Osteoblast (primary cell): ENCODE results near the gene BLOC1S5. TPM values are rescaled to one million over a fixed set of nuclear protein-coding genes. Genes with fewer than 3 reads are reported as not detected.

ENCODE experiments used
- DNase-seq: peaks from one replicate; pipeline ENCODE4 v3.0.0; 2011; ENCODE audit warnings: low spot score, mixed read lengths; ENCODE audit not compliant: insufficient read length; ENCODE audit errors: missing footprints
- H2AFZ ChIP-seq: 2 replicates; pipeline ENCODE4 v1.6.0; 2011; ENCODE audit warnings: mild to moderate bottlenecking, low read length
- H3K27ac ChIP-seq: 2 replicates; pipeline ENCODE4 v1.5.1; 2011; ENCODE audit warnings: mild to moderate bottlenecking, low read depth, low read length, moderate library complexity
- H3K27me3 ChIP-seq: 2 replicates; pipeline ENCODE4 v1.6.0; 2012; ENCODE audit warnings: mild to moderate bottlenecking, control low read depth, inconsistent platforms, low read length, moderate library complexity; ENCODE audit not compliant: insufficient read depth
- H3K36me3 ChIP-seq: 2 replicates; pipeline ENCODE4 v1.5.1; 2011; ENCODE audit warnings: mild to moderate bottlenecking, low read length, control low read depth, moderate library complexity; ENCODE audit not compliant: insufficient read depth
- H3K4me1 ChIP-seq: 2 replicates; pipeline ENCODE4 v1.5.1; 2011; ENCODE audit warnings: mild to moderate bottlenecking, low read length, control low read depth, moderate library complexity; ENCODE audit not compliant: insufficient read depth
- H3K4me2 ChIP-seq: 2 replicates; pipeline ENCODE4 v1.6.0; 2011; ENCODE audit warnings: mild to moderate bottlenecking, low read length; ENCODE audit not compliant: insufficient read depth
- H3K4me3 ChIP-seq: fragments of 200-600 bp; sonication (generic); 3 replicates; pipeline ENCODE4 v1.5.1; 2012; ENCODE audit warnings: mild to moderate bottlenecking, low read length, inconsistent platforms; ENCODE audit not compliant: insufficient read depth
- H3K79me2 ChIP-seq: 2 replicates; pipeline ENCODE4 v1.6.0; 2012; ENCODE audit warnings: mild to moderate bottlenecking, low read length, control low read depth, inconsistent platforms; ENCODE audit not compliant: insufficient read depth
- H3K9me3 ChIP-seq: 2 replicates; pipeline ENCODE4 v1.5.1; 2011; ENCODE audit warnings: low read depth, low read length, control low read depth
- H4K20me1 ChIP-seq: 2 replicates; pipeline ENCODE4 v1.6.0; 2012; ENCODE audit warnings: mild to moderate bottlenecking, low read length, control low read depth; ENCODE audit not compliant: insufficient read depth
- total RNA-seq: library from RNA; depleted of rRNA; stranded (reverse); fragments of >200 nt; gene quantifications from 2 replicates; pipeline ENCODE4 v1.2.3, GENCODE V29; 2012
- TF ChIP-seq, protein P1 (sequence below): IDR thresholded peaks from 2 replicates; pipeline ENCODE4 v1.5.1; 2011; ENCODE audit warnings: mild to moderate bottlenecking, low read depth, low read length, moderate library complexity; ENCODE audit errors: extremely low read depth

The BLOC1S5 gene
- total RNA-seq, 1 donor, result 14.1 TPM

DNA sequence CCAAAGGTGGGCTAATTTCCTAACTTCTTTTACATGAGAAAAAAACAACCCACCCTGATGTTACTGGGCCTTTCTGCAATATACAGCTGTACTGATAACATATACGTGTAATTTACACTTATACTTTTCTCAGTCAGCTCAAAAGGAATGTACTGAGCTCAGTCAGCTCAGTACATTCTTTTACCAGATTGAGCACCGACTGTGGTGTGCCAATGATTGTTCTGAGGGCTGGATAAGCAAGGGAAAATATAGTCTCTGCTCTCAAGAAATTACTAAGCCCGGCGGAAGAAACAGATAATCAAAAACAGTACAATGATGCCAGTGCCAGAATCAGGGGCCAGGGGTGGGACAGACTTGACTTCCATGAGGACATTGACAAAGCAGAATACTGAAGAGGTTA, 10.0 kb upstream of the BLOC1S5 start:
- H3K27me3 ChIP-seq, result no peaks in the 10 kb centered on the region
- DNase-seq, result no peak
- no peaks in the 10 kb centered on the region for H3K9me3 ChIP-seq
- H2AFZ ChIP-seq, result no peak overlapping the region
- H3K36me3 ChIP-seq, result no peaks in the 10 kb centered on the region
- TF ChIP-seq, protein P1, sequence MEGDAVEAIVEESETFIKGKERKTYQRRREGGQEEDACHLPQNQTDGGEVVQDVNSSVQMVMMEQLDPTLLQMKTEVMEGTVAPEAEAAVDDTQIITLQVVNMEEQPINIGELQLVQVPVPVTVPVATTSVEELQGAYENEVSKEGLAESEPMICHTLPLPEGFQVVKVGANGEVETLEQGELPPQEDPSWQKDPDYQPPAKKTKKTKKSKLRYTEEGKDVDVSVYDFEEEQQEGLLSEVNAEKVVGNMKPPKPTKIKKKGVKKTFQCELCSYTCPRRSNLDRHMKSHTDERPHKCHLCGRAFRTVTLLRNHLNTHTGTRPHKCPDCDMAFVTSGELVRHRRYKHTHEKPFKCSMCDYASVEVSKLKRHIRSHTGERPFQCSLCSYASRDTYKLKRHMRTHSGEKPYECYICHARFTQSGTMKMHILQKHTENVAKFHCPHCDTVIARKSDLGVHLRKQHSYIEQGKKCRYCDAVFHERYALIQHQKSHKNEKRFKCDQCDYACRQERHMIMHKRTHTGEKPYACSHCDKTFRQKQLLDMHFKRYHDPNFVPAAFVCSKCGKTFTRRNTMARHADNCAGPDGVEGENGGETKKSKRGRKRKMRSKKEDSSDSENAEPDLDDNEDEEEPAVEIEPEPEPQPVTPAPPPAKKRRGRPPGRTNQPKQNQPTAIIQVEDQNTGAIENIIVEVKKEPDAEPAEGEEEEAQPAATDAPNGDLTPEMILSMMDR, result no peak
- H3K4me1 ChIP-seq, result no peaks in the 10 kb centered on the region
- no peaks in the 10 kb centered on the region for H4K20me1 ChIP-seq
- no peak overlapping the region for H3K27ac ChIP-seq
- H3K79me2 ChIP-seq, result no peaks in the 10 kb centered on the region
- no peak overlapping the region for H3K4me2 ChIP-seq
- no peak overlapping the region for H3K4me3 ChIP-seq

DNA sequence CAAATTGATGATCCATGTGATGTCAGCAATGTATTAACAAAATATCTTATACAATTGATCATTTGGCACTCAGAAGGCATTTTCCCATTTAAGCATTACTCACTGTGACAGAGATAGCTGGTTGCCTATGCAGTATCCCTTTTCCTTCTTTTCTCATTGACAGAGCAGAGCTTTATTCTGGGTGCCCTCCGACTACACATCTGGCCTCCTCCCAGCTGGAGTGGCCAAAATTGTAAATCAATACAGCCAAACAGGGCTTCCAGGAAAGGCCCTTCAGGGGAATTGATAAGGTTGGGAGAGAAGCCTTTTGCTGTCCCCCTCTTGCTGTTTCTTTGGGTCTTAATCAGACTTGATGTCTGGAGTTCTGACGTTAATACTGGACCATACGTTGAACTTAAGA, 9.6 kb upstream of the BLOC1S5 start:
- Histone ChIP-seq H3K27ac (no peak overlapping the region), H3K79me2 (no peaks in the 10 kb centered on the region), H3K4me2 (no peak overlapping the region)

DNA sequence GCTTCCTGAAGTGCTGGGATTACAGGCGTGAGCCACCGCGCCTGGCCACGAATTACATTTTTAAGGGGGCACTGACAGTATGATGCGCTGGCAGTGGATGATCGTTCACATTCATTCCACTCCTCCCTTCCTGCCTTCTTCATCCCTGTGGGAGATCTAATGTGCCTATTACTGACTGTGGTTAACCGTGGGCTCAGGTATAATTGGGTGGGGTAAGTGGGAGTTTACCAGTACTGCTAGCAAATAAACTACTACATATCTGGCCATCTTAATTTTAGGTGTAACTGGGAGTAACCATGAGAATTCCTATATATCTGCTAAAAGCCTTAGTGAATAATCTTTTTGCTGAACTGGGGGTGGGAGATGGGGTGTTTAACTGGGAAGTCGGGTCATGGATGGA, 6.5 kb upstream of the BLOC1S5 start:
- DNase-seq, result no peak
- TF ChIP-seq, protein P1, result no peak
- H4K20me1 ChIP-seq, result no peaks in the 10 kb centered on the region
- no peaks in the 10 kb centered on the region for H3K79me2 ChIP-seq
- H3K4me3 ChIP-seq, result no peak overlapping the region
- no peaks in the 10 kb centered on the region for H3K4me1 ChIP-seq
- H3K36me3 ChIP-seq, result no peaks in the 10 kb centered on the region
- no peak overlapping the region for H3K27ac ChIP-seq
- H3K9me3 ChIP-seq, result no peaks in the 10 kb centered on the region
- H3K27me3 ChIP-seq, result no peaks in the 10 kb centered on the region
- H2AFZ ChIP-seq, result no peak overlapping the region
- H3K4me2 ChIP-seq, result no peak overlapping the region

More for the DNA sequence above, 9.6 kb upstream of the BLOC1S5 start:
- no peaks in the 10 kb centered on the region for H3K36me3 ChIP-seq
- H3K4me3 ChIP-seq, result no peak overlapping the region
- DNase-seq, result no peak
- H4K20me1 ChIP-seq, result no peaks in the 10 kb centered on the region
- H3K27me3 ChIP-seq, result no peaks in the 10 kb centered on the region
- H3K4me1 ChIP-seq, result no peaks in the 10 kb centered on the region
- no peak overlapping the region for H2AFZ ChIP-seq
- TF ChIP-seq, protein P1, result no peak
- no peaks in the 10 kb centered on the region for H3K9me3 ChIP-seq

- H3K36me3 ChIP-seq, result no peaks in the 10 kb centered on the region
- no peaks in the 10 kb centered on the region for H3K27me3 ChIP-seq
- no peaks in the 10 kb centered on the region for H3K79me2 ChIP-seq
- no peak overlapping the region for H3K27ac ChIP-seq
- TF ChIP-seq, protein P1, result no peak
- no peaks in the 10 kb centered on the region for H4K20me1 ChIP-seq
- no peaks in the 10 kb centered on the region for H3K9me3 ChIP-seq
- H3K4me1 ChIP-seq, result peaks cover 4% of the 10 kb centered on the region
- H2AFZ ChIP-seq, result no peak overlapping the region
- DNase-seq, result no peak
- no peak overlapping the region for H3K4me3 ChIP-seq
- H3K4me2 ChIP-seq, result no peak overlapping the region
These were observed 5.6 kb upstream of the BLOC1S5 start for GRCh38 chr6:8069631-8070284.
